Fibroblast of lung (primary cell): ENCODE data around the gene PPM1D. TPM values are rescaled to one million over a fixed set of nuclear protein-coding genes. Genes with fewer than 3 reads are reported as not detected.

Source experiments
- DNase-seq, 2 donors: peaks; one replicate each; pipeline versions ENCODE4 v3.0.0 to v3.0.0-alpha.2; 2010; ENCODE audit warnings: low read depth in 2 of 2
- H2AFZ ChIP-seq: 2 replicates; pipeline ENCODE4 v1.5.1; 2012; ENCODE audit warnings: low read length, control low read depth, inconsistent platforms
- H3K27ac ChIP-seq: 2 replicates; pipeline ENCODE4 v1.5.1; 2011; ENCODE audit warnings: low read length, control low read depth; ENCODE audit not compliant: insufficient read depth
- H3K27me3 ChIP-seq: 2 replicates; pipeline ENCODE4 v1.5.1; 2011; ENCODE audit warnings: mild to moderate bottlenecking, low read length; ENCODE audit not compliant: control insufficient read depth, insufficient read depth
- H3K36me3 ChIP-seq: 2 replicates; pipeline ENCODE4 v1.5.1; 2011; ENCODE audit warnings: low read length; ENCODE audit not compliant: control insufficient read depth, insufficient read depth
- H3K4me1 ChIP-seq: 2 replicates; pipeline ENCODE4 v1.5.1; 2011; ENCODE audit warnings: low read length; ENCODE audit not compliant: control insufficient read depth, insufficient read depth; ENCODE audit errors: extremely low read depth
- H3K4me2 ChIP-seq: 2 replicates; pipeline ENCODE4 v1.5.1; 2011; ENCODE audit warnings: low read length, control low read depth; ENCODE audit not compliant: insufficient read depth; ENCODE audit errors: extremely low read depth
- H3K4me3 ChIP-seq, 4 experiments: fragments of 200-600 bp in 1 of 4; sonication (generic) in 1 of 4; replicated peaks in 1 of 4; 2 replicates each; pipeline ENCODE4 v1.5.1; 2011 to 2016; ENCODE audit warnings: low read length in 4 of 4, low read depth in 3 of 4, mild to moderate bottlenecking in 3 of 4, control low read depth in 2 of 4, inconsistent platforms in 1 of 4, mixed read lengths in 1 of 4; ENCODE audit not compliant: insufficient read depth in 1 of 4; ENCODE audit errors: control extremely low read depth in 1 of 4
- H3K79me2 ChIP-seq: 2 replicates; pipeline ENCODE4 v1.5.1; 2012; ENCODE audit warnings: mild to moderate bottlenecking, low read length, inconsistent platforms; ENCODE audit not compliant: control insufficient read depth, insufficient read depth
- H3K9ac ChIP-seq: 2 replicates; pipeline ENCODE4 v1.5.1; 2011; ENCODE audit warnings: mild to moderate bottlenecking, low read length, control low read depth; ENCODE audit not compliant: insufficient read depth
- H3K9me3 ChIP-seq: 2 replicates; pipeline ENCODE4 v1.5.1; 2012; ENCODE audit warnings: low read depth, low read length; ENCODE audit not compliant: control insufficient read depth, insufficient read depth
- H4K20me1 ChIP-seq: 2 replicates; pipeline ENCODE4 v1.5.1; 2011; ENCODE audit warnings: low read length; ENCODE audit not compliant: control insufficient read depth, insufficient read depth; ENCODE audit errors: extremely low read depth
- CTCF ChIP-seq, 2 donors: IDR thresholded peaks in 1 of 2; conservative IDR thresholded peaks in 1 of 2; 1 replicate in 1 of 2; 2 replicates in 1 of 2; pipeline ENCODE4 v1.5.1; 2011 to 2012; ENCODE audit warnings: low read length in 2 of 2, control low read depth in 1 of 2, inconsistent platforms in 1 of 2, low read depth in 1 of 2, mild to moderate bottlenecking in 1 of 2
- EZH2 ChIP-seq: IDR thresholded peaks from 2 replicates; pipeline ENCODE4 v1.5.1; 2012; ENCODE audit warnings: low read length, control low read depth, mild to moderate bottlenecking; ENCODE audit errors: missing control alignments
- polyA plus RNA-seq, 2 donors: library from polyadenylated mRNA; depleted of rRNA in 1 of 2; stranded (reverse) in 1 of 2; unstranded in 1 of 2; fragments of >200 nt; gene quantifications; 2 replicates each; pipeline ENCODE4 v1.2.1, GENCODE V29; 2011 to 2012; ENCODE audit warnings: missing spikeins in 1 of 2
- total RNA-seq: library from RNA; depleted of rRNA; stranded (reverse); fragments of >200 nt; gene quantifications from 2 replicates; pipeline ENCODE4 v1.2.1, GENCODE V29; 2014

The PPM1D gene
- total and polyA plus RNA-seq, 2 donors (not counting 1 experiment from before 2014, with no cell fraction given): 6.8 to 12.4 TPM

- H3K4me1 ChIP-seq: no peaks in the 10 kb centered on the region
These were observed 15.8 kb downstream of the PPM1D start for GRCh38 chr17:60615840-60616239.

GRCh38 chr17:60618080-60618479 lies 18.1 kb downstream of the PPM1D start:
- no peak for DNase-seq
- no peak overlapping the region for H2AFZ ChIP-seq
- no peak overlapping the region for H3K4me2 ChIP-seq
- peaks cover 2% of the 10 kb centered on the region for H3K36me3 ChIP-seq
- no peak overlapping the region for H3K9ac ChIP-seq
- H3K4me1 ChIP-seq: no peaks in the 10 kb centered on the region
- no peaks in the 10 kb centered on the region for H4K20me1 ChIP-seq
- H3K9me3 ChIP-seq: no peaks in the 10 kb centered on the region
- TF ChIP-seq EZH2 (no peak), CTCF (conservative IDR thresholded peaks at IDR 0.05 in 1 of 2, IDR thresholded peaks at IDR 0.05 in 1 of 2; ENCODE audit: low read depth in 1 of 2, low read length in 2 of 2) (no peak)
- no peak overlapping the region for H3K27ac ChIP-seq
- peaks cover 54% of the 10 kb centered on the region for H3K79me2 ChIP-seq
- no peak overlapping the region for H3K4me3 ChIP-seq
- no peaks in the 10 kb centered on the region for H3K27me3 ChIP-seq

More at GRCh38 chr17:60615840-60616239, 15.8 kb downstream of the PPM1D start:
- Histone ChIP-seq H3K9ac (no peak overlapping the region), H2AFZ (no peak overlapping the region), H3K9me3 (no peaks in the 10 kb centered on the region), H3K4me2 (no peak overlapping the region), H3K79me2 (peaks cover 71% of the 10 kb centered on the region), H3K27ac (no peak overlapping the region), H3K4me3 (no peak overlapping the region), H3K36me3 (peaks cover 2% of the 10 kb centered on the region), H4K20me1 (no peaks in the 10 kb centered on the region), H3K27me3 (no peaks in the 10 kb centered on the region)
- no peak for DNase-seq
- TF ChIP-seq EZH2 (no peak), CTCF (conservative IDR thresholded peaks at IDR 0.05 in 1 of 2, IDR thresholded peaks at IDR 0.05 in 1 of 2; ENCODE audit: low read depth in 1 of 2, low read length in 2 of 2) (no peak)

GRCh38 chr17:60618854-60619526 lies 19.0 kb downstream of the PPM1D start:
- H3K27ac ChIP-seq: no peak overlapping the region
- peaks cover 50% of the 10 kb centered on the region for H3K79me2 ChIP-seq
- no peaks in the 10 kb centered on the region for H3K27me3 ChIP-seq

More at GRCh38 chr17:60618854-60619526, 19.0 kb downstream of the PPM1D start:
- Histone ChIP-seq H3K9ac (no peak overlapping the region), H2AFZ (no peak overlapping the region), H3K4me3 (no peak overlapping the region), H3K4me2 (no peak overlapping the region), H3K9me3 (no peaks in the 10 kb centered on the region), H4K20me1 (no peaks in the 10 kb centered on the region), H3K4me1 (no peaks in the 10 kb centered on the region), H3K36me3 (peaks cover 2% of the 10 kb centered on the region)
- DNase-seq: no peak
- no peak for TF ChIP-seq EZH2
- no peak for TF ChIP-seq CTCF (conservative IDR thresholded peaks at IDR 0.05 in 1 of 2, IDR thresholded peaks at IDR 0.05 in 1 of 2; ENCODE audit: low read depth in 1 of 2, low read length in 2 of 2)
